Forelimb muscle (tissue), 1 donor: ENCODE measurements around the gene CFAP68. TPM values are rescaled to one million over a fixed set of nuclear protein-coding genes. Genes with fewer than 3 reads are reported as not detected.
"Not testable (repeated sequence)": the region's sequence is repeated elsewhere in the genome, so short reads cannot be mapped to it uniquely, and the experiment has no call there.

Experiments
- DNase-seq: peaks from one replicate; pipeline ENCODE4 v3.0.0-alpha.2; 2013; ENCODE audit warnings: low read depth
- polyA plus RNA-seq: library from polyadenylated mRNA; unstranded; fragments of 120-200 nt; gene quantifications from one replicate; pipeline ENCODE4 v1.2.1, GENCODE V29; 2013; ENCODE audit not compliant: insufficient read length

The CFAP68 gene
- polyA plus RNA-seq, 1 donor = 15.7 TPM

GRCh38 chr11:111917788-111918187 lies 38.4 kb downstream of the CFAP68 start:
- no peak for DNase-seq

GRCh38 chr11:111918390-111919256 lies 39.3 kb downstream of the CFAP68 start, which contains the start of gene C11orf52:
Gene C11orf52, plus strand, starts transcription at chr11:111918913. Its CDS starts 60 bp downstream, at chr11:111918973.
- DNase-seq = no peak

DNA sequence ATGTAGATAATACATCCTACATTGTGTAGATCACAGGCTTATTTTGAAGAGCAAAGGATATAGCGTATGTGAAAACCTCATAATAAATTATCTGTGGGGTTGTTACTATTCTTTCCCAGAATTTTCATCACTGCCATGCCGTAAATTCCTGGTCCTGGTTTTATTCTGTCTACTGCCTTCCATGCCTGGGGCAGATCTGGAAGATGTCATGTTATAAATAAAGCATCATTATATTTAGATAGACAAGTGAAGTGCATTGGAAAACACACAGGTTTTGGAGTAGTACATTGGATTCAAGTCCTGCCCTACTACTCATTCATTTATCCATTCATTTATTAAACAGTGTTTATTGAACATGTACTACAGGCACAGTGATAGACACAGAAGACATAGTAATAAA lies 41.6 kb downstream of the CFAP68 start:
- DNase-seq = no peak

DNA sequence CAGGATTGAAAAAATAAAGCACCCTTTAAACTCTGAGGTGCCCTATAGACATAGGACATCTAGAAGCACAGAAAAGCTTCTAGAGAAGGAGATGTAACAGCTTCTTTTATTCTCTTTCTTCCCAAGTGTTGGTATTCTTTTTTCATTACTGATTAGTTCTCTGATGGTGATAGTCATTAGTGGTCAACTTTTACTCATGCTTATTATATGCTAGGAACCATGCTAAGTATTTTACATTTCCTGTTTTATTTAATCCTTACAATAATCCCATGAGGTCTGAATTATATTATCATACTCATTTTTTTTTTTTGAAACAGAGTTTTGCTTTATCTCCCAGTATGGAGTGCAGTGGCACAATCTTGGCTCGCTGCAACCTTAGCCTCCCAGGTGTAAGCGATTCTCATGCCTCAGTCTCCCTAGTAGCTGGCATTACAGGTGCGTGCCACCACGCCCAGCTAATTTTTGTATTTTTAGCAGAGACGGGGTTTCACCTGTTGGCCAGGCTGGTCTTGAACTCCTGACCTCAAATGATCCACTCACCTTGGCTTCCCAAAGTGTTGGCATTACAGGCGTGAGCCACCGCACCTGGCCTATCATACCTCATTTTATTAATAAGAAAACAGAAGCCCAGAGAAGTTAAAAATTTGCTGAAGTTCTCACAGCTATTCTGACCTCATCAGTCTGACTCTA lies 42.3 kb downstream of the CFAP68 start:
- no peak for DNase-seq

- DNase-seq = no peak
Observed at GRCh38 chr11:111922803-111923202, 43.5 kb downstream of the CFAP68 start.

DNA sequence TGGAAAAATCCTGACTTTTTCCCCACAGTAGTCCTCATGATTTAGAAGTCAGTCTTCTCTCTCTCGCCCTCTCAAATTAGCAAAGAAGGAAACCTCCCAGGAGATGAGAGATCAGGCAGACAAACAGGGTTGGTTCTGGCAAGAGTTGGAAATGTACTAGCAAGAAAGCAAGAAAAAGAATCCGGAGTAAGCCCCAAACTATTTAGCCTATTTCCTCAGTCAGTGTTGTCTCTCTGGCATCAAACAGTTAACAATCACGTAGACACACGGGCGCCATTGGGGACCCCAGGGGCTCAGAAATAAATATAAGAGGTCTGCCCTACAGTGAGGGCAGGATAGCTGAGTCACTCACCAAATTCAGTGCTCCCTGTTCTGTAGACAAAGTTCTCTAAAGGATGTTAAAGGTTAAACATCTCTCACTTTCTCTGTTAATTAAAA lies 44.0 kb downstream of the CFAP68 start:
- no peak for DNase-seq

DNA sequence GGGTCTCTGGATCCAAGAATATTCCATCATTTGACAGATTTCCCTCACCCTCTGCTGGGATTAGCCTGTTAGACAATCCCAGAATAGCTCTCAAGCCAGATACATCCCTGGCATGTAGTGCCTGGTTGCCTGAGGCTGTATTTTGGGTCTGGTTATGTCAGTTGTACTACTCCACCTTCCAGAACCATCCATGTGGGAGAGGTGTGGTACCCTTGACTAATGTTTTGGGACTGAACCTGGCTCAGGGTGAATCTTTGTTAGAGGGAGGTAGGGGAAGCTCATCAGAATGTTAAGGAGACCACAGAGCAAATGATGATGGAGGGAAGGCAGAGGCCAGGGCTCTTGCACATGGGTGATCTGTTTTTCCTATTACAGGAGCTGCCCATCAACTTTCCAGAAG lies 44.6 kb downstream of the CFAP68 start:
- DNase-seq = no peak

- DNase-seq = no peak
Observed at GRCh38 chr11:111925953-111926352, 46.6 kb downstream of the CFAP68 start.

DNA sequence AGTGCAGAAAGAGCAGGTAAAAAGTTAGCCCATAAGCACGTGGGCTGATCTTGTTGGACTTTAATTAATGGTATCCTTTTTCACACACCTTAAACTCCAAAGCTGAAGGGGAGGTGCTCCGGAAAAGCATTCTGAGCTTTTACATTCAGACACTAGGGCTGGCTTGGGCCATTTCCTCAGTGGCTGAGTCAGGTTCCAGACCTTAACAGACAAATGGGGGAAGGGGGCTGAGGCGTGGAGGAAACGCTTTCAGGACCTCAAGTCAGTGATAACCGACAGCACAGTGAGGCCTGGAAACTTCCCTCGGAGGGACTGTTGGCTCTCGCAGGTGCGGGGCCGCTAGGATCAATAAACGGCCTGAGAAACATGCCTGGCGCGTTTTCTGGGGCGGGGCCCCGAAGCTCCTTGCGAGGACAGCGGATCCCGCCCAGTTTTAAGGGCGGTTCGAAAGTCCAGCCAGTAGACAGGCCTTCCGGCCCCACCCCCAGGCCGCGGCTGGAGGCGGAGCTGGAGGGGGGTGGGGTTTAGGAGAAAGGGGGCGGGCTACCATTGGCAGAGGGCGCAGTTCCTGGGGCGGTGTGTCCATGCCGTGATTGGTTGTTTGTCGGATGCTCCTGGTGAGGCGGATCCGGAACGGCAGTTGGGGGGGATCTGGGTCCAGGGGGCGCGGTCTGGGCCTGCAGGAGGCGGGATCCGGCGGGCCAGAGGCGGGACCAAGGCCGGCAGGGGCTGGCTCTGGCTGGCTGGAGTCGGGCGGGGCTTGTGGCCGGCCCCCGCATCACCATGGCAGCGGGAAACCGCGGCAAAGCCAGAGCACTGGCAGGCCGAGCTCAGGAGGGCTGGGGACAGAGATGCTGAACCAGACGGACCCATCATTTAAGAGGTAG lies 47.4 kb downstream of the CFAP68 start:
- DNase-seq = peak; percentile 92

- DNase-seq = no peak
Observed at GRCh38 chr11:111930472-111930871, 51.1 kb downstream of the CFAP68 start.

- no peak for DNase-seq
Observed at GRCh38 chr11:111932611-111932950, 53.2 kb downstream of the CFAP68 start.

- not testable (repeated sequence) for DNase-seq
Observed at GRCh38 chr11:111933176-111933575, 53.8 kb downstream of the CFAP68 start.

GRCh38 chr11:111933872-111934271 lies 54.5 kb downstream of the CFAP68 start:
- DNase-seq = no peak

DNA sequence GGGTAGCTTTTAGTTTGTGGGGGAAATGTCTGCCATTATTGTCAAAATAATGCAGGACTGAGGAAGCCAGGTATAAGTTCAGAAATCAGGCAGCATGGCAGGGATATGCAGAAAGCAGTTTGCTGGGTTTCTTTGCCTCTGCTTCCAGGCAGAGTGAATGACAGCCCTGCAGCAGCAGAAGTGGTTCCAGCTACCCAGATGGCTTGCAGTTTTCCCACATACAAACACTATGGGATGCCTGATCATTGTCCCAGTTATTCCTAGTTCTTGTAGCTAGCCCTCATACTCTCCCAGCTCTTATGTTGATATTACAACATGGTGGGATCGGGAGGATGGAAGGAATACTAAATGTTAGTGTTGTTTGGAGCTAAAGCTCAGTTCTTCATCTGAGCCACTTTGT lies 55.0 kb downstream of the CFAP68 start:
- no peak for DNase-seq

Other genes with a start within 250 kb of the CFAP68 start
- gene PPP2R1B, start 113.2 kb upstream of the CFAP68 start, polyA plus RNA-seq = 12.4 TPM
- gene ALG9, start 8.0 kb upstream of the CFAP68 start, polyA plus RNA-seq = 26.1 TPM
- gene FDXACB1, start 376 bp upstream of the CFAP68 start, polyA plus RNA-seq = 1.7 TPM
- gene CRYAB, start 32.2 kb downstream of the CFAP68 start, polyA plus RNA-seq = 886 TPM
- gene HSPB2, start 33.2 kb downstream of the CFAP68 start, polyA plus RNA-seq = 93.3 TPM
- 3.1 TPM for gene C11orf52, start 39.4 kb downstream of the CFAP68 start, polyA plus RNA-seq
- gene DIXDC1, start 57.8 kb downstream of the CFAP68 start, polyA plus RNA-seq = 19.6 TPM
- 39.5 TPM for gene DLAT, start 145.9 kb downstream of the CFAP68 start, polyA plus RNA-seq
- 1.1 TPM for gene PIH1D2, start 194.5 kb downstream of the CFAP68 start, polyA plus RNA-seq
- 27.7 TPM for gene NKAPD1, start 194.8 kb downstream of the CFAP68 start, polyA plus RNA-seq
- 48.5 TPM for gene TIMM8B, start 207.2 kb downstream of the CFAP68 start, polyA plus RNA-seq
- 92.7 TPM for gene SDHD, start 207.3 kb downstream of the CFAP68 start, polyA plus RNA-seq